IPS DF 19.7 (cell line): Measurements from ENCODE around the gene ESAM.

Source experiments
- DNase-seq: peaks from one replicate; pipeline ENCODE4 v3.0.0-alpha.2; 2013; ENCODE audit warnings: low read depth, low spot score

Gene ESAM

GRCh38 chr11:124752471-124753102 is 9.5 kb downstream of the ESAM start:
- DNase-seq, result no peak

GRCh38 chr11:124751741-124752470 is 10.2 kb downstream of the ESAM start, which contains the start of gene VSIG2:
Gene VSIG2, minus strand, starts transcription at chr11:124752255. Its CDS starts 118 bp downstream, at chr11:124752137.
- DNase-seq, result no peak

- no peak for DNase-seq
Observed at GRCh38 chr11:124751391-124751740, 10.7 kb downstream of the ESAM start.

- no peak for DNase-seq
Observed at GRCh38 chr11:124749912-124750311, 12.2 kb downstream of the ESAM start.

GRCh38 chr11:124748481-124749343 is 13.4 kb downstream of the ESAM start:
- DNase-seq, result no peak

- DNase-seq, result no peak
Observed at GRCh38 chr11:124748100-124748418, 14.0 kb downstream of the ESAM start.

GRCh38 chr11:124747406-124748099 is 14.5 kb downstream of the ESAM start:
- no peak for DNase-seq

GRCh38 chr11:124746621-124747243 is 15.4 kb downstream of the ESAM start:
- no peak for DNase-seq

GRCh38 chr11:124745835-124746620 is 16.1 kb downstream of the ESAM start:
- DNase-seq, result no peak

- no peak for DNase-seq
Observed at GRCh38 chr11:124745270-124745834, 16.7 kb downstream of the ESAM start.

GRCh38 chr11:124743050-124743449 is 19.0 kb downstream of the ESAM start:
- no peak for DNase-seq

- DNase-seq, result no peak
Observed at GRCh38 chr11:124742555-124742954, 19.5 kb downstream of the ESAM start.

GRCh38 chr11:124740277-124740882 is 21.7 kb downstream of the ESAM start:
- DNase-seq, result no peak

- DNase-seq, result no peak
Observed at GRCh38 chr11:124739479-124740276, 22.4 kb downstream of the ESAM start, which contains the start of gene NRGN. Gene NRGN, plus strand, starts transcription at chr11:124739942. Its CDS starts 143 bp downstream, at chr11:124740085.

GRCh38 chr11:124738713-124739478 is 23.2 kb downstream of the ESAM start:
- DNase-seq, result no peak

- DNase-seq, result no peak
Observed at GRCh38 chr11:124737638-124738305, 24.3 kb downstream of the ESAM start.

GRCh38 chr11:124736736-124737135 is 25.4 kb downstream of the ESAM start:
- DNase-seq, result no peak

- no peak for DNase-seq
Observed at GRCh38 chr11:124732230-124732629, 29.9 kb downstream of the ESAM start.
